AG04450 (cell line): ENCODE measurements around the gene UBR4. TPM values are rescaled to one million over a fixed set of nuclear protein-coding genes. Genes with fewer than 3 reads are reported as not detected.

Experiments used
- CTCF ChIA-PET: fragments of 300-600, 350-600 bp; formaldehyde crosslinking; extraction: SDS; loops from one replicate; lab custom pipeline; 2022; ENCODE audit warnings: antibody characterized with exemption, inconsistent platforms; lab: Charles Lee
- POLR2A ChIA-PET: fragments of 350-600 bp; formaldehyde crosslinking; extraction: SDS; loops from one replicate; lab custom pipeline; 2021; ENCODE audit warnings: antibody characterized with exemption, inconsistent platforms; lab: Yijun Ruan, JAX
- DNase-seq: peaks from one replicate; pipeline ENCODE4 v3.0.0-alpha.2; 2011; ENCODE audit warnings: low read depth, low spot score
- H3K27ac ChIP-seq: one replicate; pipeline ENCODE4 v1.5.1; 2012; ENCODE audit warnings: low read depth, low read length, control low read depth
- H3K27me3 ChIP-seq: one replicate; pipeline ENCODE4 v1.6.0; 2012; ENCODE audit warnings: low read length; ENCODE audit not compliant: control insufficient read depth, insufficient read depth
- H3K4me3 ChIP-seq: 2 replicates; pipeline ENCODE4 v1.5.1; 2011; ENCODE audit warnings: mild to moderate bottlenecking, low read depth, low read length, control low read depth
- H3K9me3 ChIP-seq: 2 replicates; pipeline ENCODE4 v1.5.1; 2012; ENCODE audit warnings: low read length; ENCODE audit not compliant: control insufficient read depth, insufficient read depth
- CTCF ChIP-seq: IDR thresholded peaks from 2 replicates; pipeline ENCODE4 v1.5.1; 2011; ENCODE audit warnings: low read depth, low read length, control low read depth, inconsistent platforms
- polyA plus RNA-seq: library from polyadenylated mRNA; depleted of rRNA; stranded (reverse); fragments of >200 nt; gene quantifications from 2 replicates; pipeline ENCODE4 v1.2.3, GENCODE V29; 2011

The UBR4 gene
- polyA plus RNA-seq, 1 experiment, result 91.9 TPM

DNA sequence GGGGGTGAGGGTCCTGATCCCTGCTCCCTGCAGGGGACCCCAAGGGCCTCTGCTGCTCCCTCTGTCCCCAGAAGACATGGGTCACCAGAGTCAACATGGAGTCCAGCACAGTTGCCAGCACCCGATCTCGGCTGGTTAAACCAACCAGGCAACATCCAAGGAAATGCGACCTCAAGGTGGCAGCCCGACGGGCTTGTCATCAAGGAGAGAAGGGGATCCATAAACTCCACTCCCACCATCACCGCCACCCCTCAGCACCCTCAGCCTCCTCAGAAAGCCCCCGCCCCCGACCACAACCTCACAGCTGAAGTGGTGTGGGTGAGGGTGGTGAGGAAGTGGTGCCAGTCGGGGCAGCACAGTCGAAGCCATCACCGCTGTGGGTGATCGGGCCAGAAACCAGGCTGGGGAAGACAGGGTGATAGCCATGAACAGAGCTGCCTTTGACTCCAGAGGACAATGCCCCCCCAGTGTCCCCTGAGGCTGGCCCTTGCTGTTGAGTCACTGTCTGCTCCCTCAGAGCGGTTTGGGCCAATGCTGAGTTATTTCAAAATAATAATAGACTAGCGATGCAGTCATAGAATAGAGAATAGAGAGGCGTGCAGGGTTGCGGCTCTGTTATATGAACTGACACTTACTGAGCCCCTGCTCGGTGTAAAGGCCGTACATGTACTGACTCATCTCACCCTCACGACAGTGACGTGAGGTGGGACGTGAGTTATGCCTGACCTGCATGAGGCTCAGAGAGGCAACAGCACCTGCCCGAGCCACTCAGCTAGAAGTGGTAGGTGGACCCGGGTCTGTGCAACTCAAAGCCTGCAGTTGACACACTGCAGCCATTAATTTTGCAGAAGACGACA is 164.9 kb downstream of the UBR4 start:
- no peak for DNase-seq
- CTCF ChIA-PET, result no interaction called here
- no peak overlapping the region for H3K27ac ChIP-seq

GRCh38 chr1:19044471-19044870 is 165.6 kb downstream of the UBR4 start:
- DNase-seq, result no peak
- H3K27me3 ChIP-seq, result peaks cover 30% of the 10 kb centered on the region
- TF ChIP-seq CTCF, result no peak
- no peak overlapping the region for H3K27ac ChIP-seq
- no peaks in the 10 kb centered on the region for H3K9me3 ChIP-seq
- ChIA-PET CTCF (no interaction called here), POLR2A (no interaction called here)
- no peak overlapping the region for H3K4me3 ChIP-seq

More for the DNA sequence above, 164.9 kb downstream of the UBR4 start:
- no peak overlapping the region for H3K4me3 ChIP-seq
- TF ChIP-seq CTCF, result no peak
- peaks cover 30% of the 10 kb centered on the region for H3K27me3 ChIP-seq
- POLR2A ChIA-PET, result no interaction called here
- H3K9me3 ChIP-seq, result no peaks in the 10 kb centered on the region

- no peak overlapping the region for H3K4me3 ChIP-seq
- no peak overlapping the region for H3K27ac ChIP-seq
- ChIA-PET CTCF (interaction anchor here (2.5 kb wide), 1 partner anchor 130 kb away, joined by 11 read pairs; no protein-coding TSS in a partner anchor), POLR2A (interaction anchor here (0.8 kb wide), 1 partner anchor 117 kb away, joined by 9 read pairs; no protein-coding TSS in a partner anchor)
- no peaks in the 10 kb centered on the region for H3K9me3 ChIP-seq
- DNase-seq, result no peak
- H3K27me3 ChIP-seq, result peaks cover 29% of the 10 kb centered on the region
- no peak for TF ChIP-seq CTCF
These were observed 166.3 kb downstream of the UBR4 start for GRCh38 chr1:19043579-19044443.

DNA sequence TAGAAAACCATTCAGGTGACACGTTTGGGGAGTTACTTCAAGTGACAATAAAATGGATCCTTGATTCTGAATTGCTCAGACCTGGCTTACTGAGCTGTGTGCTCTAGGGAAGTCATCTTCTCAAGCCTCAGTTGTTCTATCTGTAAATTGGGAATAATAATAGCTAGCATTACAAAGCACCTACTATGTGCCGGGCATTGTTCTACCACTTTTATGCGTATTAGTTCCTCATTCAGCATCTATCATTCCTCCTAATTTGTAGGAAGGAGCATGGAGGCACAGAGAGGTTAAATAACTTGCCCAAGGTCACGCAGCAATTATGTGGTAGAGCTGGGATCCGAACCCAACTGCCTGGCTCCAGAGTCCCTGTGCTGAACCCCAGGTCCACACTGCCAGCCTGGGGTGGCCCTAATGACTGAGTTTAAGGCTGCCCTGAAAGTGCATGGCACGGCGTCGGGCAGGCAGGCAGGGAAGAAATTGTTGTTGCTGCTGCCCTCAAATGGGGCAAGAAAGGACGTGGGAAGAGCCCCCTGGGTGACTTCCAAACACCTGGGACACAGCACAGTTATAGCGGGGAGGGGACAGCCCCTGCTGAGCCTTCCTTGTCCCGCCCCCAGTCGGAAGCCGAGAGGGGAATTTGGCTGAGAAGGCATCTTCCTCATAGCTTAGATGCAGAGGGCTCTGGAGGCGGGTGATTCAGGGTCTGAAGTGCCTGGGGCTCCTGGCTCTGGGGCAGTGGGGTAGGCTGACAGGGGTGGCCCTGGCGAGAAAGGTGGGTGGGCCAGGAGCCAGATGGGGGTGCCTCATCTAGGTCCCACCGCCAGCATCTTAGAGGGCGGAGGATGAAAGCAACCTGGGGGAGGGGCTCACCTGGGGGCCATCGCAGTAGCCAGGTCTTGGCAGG is 167.1 kb downstream of the UBR4 start:
- Histone ChIP-seq H3K27me3 (peaks cover 38% of the 10 kb centered on the region), H3K4me3 (no peak overlapping the region), H3K9me3 (no peaks in the 10 kb centered on the region), H3K27ac (no peak overlapping the region)
- DNase-seq, result no peak
- no peak for TF ChIP-seq CTCF
- CTCF ChIA-PET, result interaction anchor here (2.5 kb wide), 1 partner anchor 130 kb away, joined by 11 read pairs; no protein-coding TSS in a partner anchor
- POLR2A ChIA-PET, result interaction anchor here (0.8 kb wide), 1 partner anchor 116 kb away, joined by 9 read pairs; no protein-coding TSS in a partner anchor
